Middle frontal gyrus (tissue), 1 donor: ENCODE results near the gene HHAT.

Experiments used
- DNase-seq: peaks from one replicate; pipeline ENCODE4 v3.0.0-alpha.2; 2015; ENCODE audit warnings: low spot score; ENCODE audit errors: extremely low spot score

The HHAT gene

GRCh38 chr1:210438928-210439841 is 110.5 kb downstream of the HHAT start:
- no peak for DNase-seq

- DNase-seq: no peak
Measured at GRCh38 chr1:210440081-210440480, 111.4 kb downstream of the HHAT start.

GRCh38 chr1:210441028-210441427 is 112.3 kb downstream of the HHAT start:
- DNase-seq: no peak

GRCh38 chr1:210445485-210445884 is 116.8 kb downstream of the HHAT start:
- DNase-seq: no peak

GRCh38 chr1:210445931-210446330 is 117.2 kb downstream of the HHAT start:
- no peak for DNase-seq

- no peak for DNase-seq
Measured at GRCh38 chr1:210446479-210446878, 117.8 kb downstream of the HHAT start.

GRCh38 chr1:210447456-210448057 is 118.9 kb downstream of the HHAT start:
- no peak for DNase-seq

GRCh38 chr1:210448297-210448892 is 119.7 kb downstream of the HHAT start:
- no peak for DNase-seq

GRCh38 chr1:210455840-210456603 is 127.3 kb downstream of the HHAT start:
- no peak for DNase-seq

- DNase-seq: no peak
Measured at GRCh38 chr1:210456731-210457255, 128.1 kb downstream of the HHAT start.

GRCh38 chr1:210457568-210457967 is 128.9 kb downstream of the HHAT start:
- no peak for DNase-seq

- no peak for DNase-seq
Measured at GRCh38 chr1:210464519-210465039, 135.9 kb downstream of the HHAT start.

- no peak for DNase-seq
Measured at GRCh38 chr1:210465150-210465549, 136.4 kb downstream of the HHAT start.

- DNase-seq: no peak
Measured at GRCh38 chr1:210467440-210468043, 138.8 kb downstream of the HHAT start.

GRCh38 chr1:210469441-210469840 is 140.7 kb downstream of the HHAT start:
- no peak for DNase-seq

GRCh38 chr1:210475321-210475720 is 146.6 kb downstream of the HHAT start:
- no peak for DNase-seq

GRCh38 chr1:210475806-210476205 is 147.1 kb downstream of the HHAT start:
- DNase-seq: no peak

GRCh38 chr1:210476730-210477129 is 148.0 kb downstream of the HHAT start:
- DNase-seq: no peak

- DNase-seq: no peak
Measured at GRCh38 chr1:210477328-210477924, 148.7 kb downstream of the HHAT start.

- no peak for DNase-seq
Measured at GRCh38 chr1:210478820-210479219, 150.1 kb downstream of the HHAT start.
